ENCODE measurements around the gene BMERB1. TPM values are rescaled to one million over a fixed set of nuclear protein-coding genes. Genes with fewer than 3 reads are reported as not detected.

BMERB1 gene
- total RNA-seq, 1 experiment from 2014 or later: 80.0 TPM

GRCh38 chr16:15553313-15554088 is 119.1 kb downstream of the BMERB1 start:
- ATAC-seq: 0 out of 2 replicates have a peak, but pooled peaks have one; percentile 29
- BruUV-seq (replicated peaks): no TSS peak
- in situ Hi-C loops (cut with HindIII; ENCODE audit: low pct_unique_long_range_greater_than_20kb, low sequenced_read_pairs): no loop called here
- no peaks in the 10 kb centered on the region for H3K36me3 ChIP-seq (ENCODE audit: control insufficient read depth, insufficient read depth, low read length)
- no peak overlapping the region for H3K4me3 ChIP-seq (ENCODE audit: low read depth in 2 of 2, low read length in 2 of 2)
- no peaks in the 10 kb centered on the region for H3K9me3 ChIP-seq (ENCODE audit: control insufficient read depth, insufficient read depth, low read depth, low read length)
- intact Hi-C loops (cut with micrococcal nuclease; ENCODE audit: unreplicated experiment): no loop called here
- no peaks in the 10 kb centered on the region for H3K27me3 ChIP-seq (ENCODE audit: control insufficient read depth, insufficient read depth, low read length)
- CTCF ChIA-PET: no interaction called here
- DNase-seq (ENCODE audit: low read depth, low spot score): no peak
- H3K4me1 ChIP-seq (ENCODE audit: control insufficient read depth, insufficient read depth, low read length): no peaks in the 10 kb centered on the region
- no peak overlapping the region for H3K27ac ChIP-seq (ENCODE audit: low read length)
- POLR2A ChIA-PET: no interaction called here
- TF ChIP-seq TCF7L2 (IDR thresholded peaks at IDR 0.05; ENCODE audit: low read depth, low read length) (no peak), POLR2AphosphoS5 (IDR thresholded peaks at IDR 0.05; ENCODE audit: low read depth, low read length) (no peak), REST (IDR thresholded peaks at IDR 0.05; ENCODE audit: insufficient read depth in 1 of 2, low read depth in 2 of 2, low read length in 1 of 2) (no peak), SIN3A (IDR thresholded peaks at IDR 0.05; ENCODE audit: borderline replicate concordance, insufficient read depth, low read depth, low read length) (no peak), CTCF (IDR thresholded peaks at IDR 0.05) (no peak)

GRCh38 chr16:15556130-15556529 is 121.7 kb downstream of the BMERB1 start:
- H3K36me3 ChIP-seq (ENCODE audit: control insufficient read depth, insufficient read depth, low read length): no peaks in the 10 kb centered on the region
- H3K27me3 ChIP-seq (ENCODE audit: control insufficient read depth, insufficient read depth, low read length): no peaks in the 10 kb centered on the region
- POLR2A ChIA-PET: no interaction called here
- H3K4me1 ChIP-seq (ENCODE audit: control insufficient read depth, insufficient read depth, low read length): no peaks in the 10 kb centered on the region
- intact Hi-C loops (cut with micrococcal nuclease; ENCODE audit: unreplicated experiment) (no loop called here), in situ Hi-C loops (cut with HindIII; ENCODE audit: low pct_unique_long_range_greater_than_20kb, low sequenced_read_pairs) (no loop called here)
- H3K27ac ChIP-seq (ENCODE audit: low read length): no peak overlapping the region
- CTCF ChIA-PET: no interaction called here
- no peaks in the 10 kb centered on the region for H3K9me3 ChIP-seq (ENCODE audit: control insufficient read depth, insufficient read depth, low read depth, low read length)
- DNase-seq (ENCODE audit: low read depth, low spot score) (no peak), ATAC-seq (no peak)
- BruUV-seq (replicated peaks): no TSS peak
- H3K4me3 ChIP-seq (ENCODE audit: low read depth in 2 of 2, low read length in 2 of 2): no peak overlapping the region
- TF ChIP-seq POLR2AphosphoS5 (IDR thresholded peaks at IDR 0.05; ENCODE audit: low read depth, low read length): no peak
- TF ChIP-seq CTCF (IDR thresholded peaks at IDR 0.05): no peak
- no peak for TF ChIP-seq SIN3A (IDR thresholded peaks at IDR 0.05; ENCODE audit: borderline replicate concordance, insufficient read depth, low read depth, low read length)
- no peak for TF ChIP-seq REST (IDR thresholded peaks at IDR 0.05; ENCODE audit: insufficient read depth in 1 of 2, low read depth in 2 of 2, low read length in 1 of 2)
- no peak for TF ChIP-seq TCF7L2 (IDR thresholded peaks at IDR 0.05; ENCODE audit: low read depth, low read length)
